ENCODE results near the gene MEGF11.

Gene MEGF11

GRCh38 chr15:66253418-66254088 lies at the start of gene MEGF11:
Gene MEGF11 (minus strand): TSS chr15:66253750. CDS start chr15:66128403, 125,347 bp downstream.
- DNase-seq = no peak

GRCh38 chr15:66302489-66303278 lies 49.1 kb upstream of the MEGF11 start:
- DNase-seq = no peak

- no peak for DNase-seq
Measured at GRCh38 chr15:66298803-66299251, 45.3 kb upstream of the MEGF11 start.

GRCh38 chr15:66296186-66296585 lies 42.6 kb upstream of the MEGF11 start:
- no peak for DNase-seq

GRCh38 chr15:66294932-66295235 lies 41.3 kb upstream of the MEGF11 start:
- DNase-seq = no peak

GRCh38 chr15:66294157-66294931 lies 40.8 kb upstream of the MEGF11 start:
- DNase-seq = no peak

GRCh38 chr15:66293419-66294156 lies 40.0 kb upstream of the MEGF11 start, which contains the start of gene DIS3L:
Gene DIS3L (plus strand): TSS chr15:66293568. CDS start chr15:66293597, 29 bp downstream.
- peak; percentile 67 for DNase-seq

GRCh38 chr15:66292571-66293418 lies 39.2 kb upstream of the MEGF11 start:
- DNase-seq = peak; percentile 2

- DNase-seq = no peak
Measured at GRCh38 chr15:66291816-66292570, 38.4 kb upstream of the MEGF11 start.

- no peak for DNase-seq
Measured at GRCh38 chr15:66290518-66290917, 37.0 kb upstream of the MEGF11 start.

GRCh38 chr15:66290007-66290406 lies 36.5 kb upstream of the MEGF11 start:
- DNase-seq = no peak

- no peak for DNase-seq
Measured at GRCh38 chr15:66288551-66289185, 35.1 kb upstream of the MEGF11 start.

GRCh38 chr15:66288093-66288492 lies 34.5 kb upstream of the MEGF11 start:
- no peak for DNase-seq

- no peak for DNase-seq
Measured at GRCh38 chr15:66287461-66288057, 34.0 kb upstream of the MEGF11 start.

GRCh38 chr15:66285533-66286280 lies 32.2 kb upstream of the MEGF11 start:
- DNase-seq = no peak

GRCh38 chr15:66284271-66284670 lies 30.7 kb upstream of the MEGF11 start:
- no peak for DNase-seq

- DNase-seq = no peak
Measured at GRCh38 chr15:66278671-66279070, 25.1 kb upstream of the MEGF11 start.

GRCh38 chr15:66278056-66278455 lies 24.5 kb upstream of the MEGF11 start:
- no peak for DNase-seq

- no peak for DNase-seq
Measured at GRCh38 chr15:66276546-66276945, 23.0 kb upstream of the MEGF11 start.

All from stimulated activated CD4-positive, alpha-beta T cell treated with anti-CD3 and anti-CD28 coated beads, Interleukin-4, amount 100 ng/mL, for 1 hour (primary cell).